ENCODE data around the gene PCDH9.

PCDH9 gene

GRCh38 chr13:67017276-67017675 is 212.9 kb downstream of the PCDH9 start:
- DNase-seq, result no peak

- no peak for DNase-seq
Observed at GRCh38 chr13:67015976-67016600, 214.0 kb downstream of the PCDH9 start.

GRCh38 chr13:67014399-67014798 is 215.7 kb downstream of the PCDH9 start:
- no peak for DNase-seq

GRCh38 chr13:67013709-67014108 is 216.4 kb downstream of the PCDH9 start:
- DNase-seq, result no peak

GRCh38 chr13:67008075-67008668 is 222.0 kb downstream of the PCDH9 start:
- DNase-seq, result no peak

- no peak for DNase-seq
Observed at GRCh38 chr13:67004511-67004910, 225.6 kb downstream of the PCDH9 start.

- DNase-seq, result no peak
Observed at GRCh38 chr13:67003743-67004142, 226.4 kb downstream of the PCDH9 start.

- no peak for DNase-seq
Observed at GRCh38 chr13:67001363-67001762, 228.8 kb downstream of the PCDH9 start.

- DNase-seq, result no peak
Observed at GRCh38 chr13:66996503-66996902, 233.6 kb downstream of the PCDH9 start.

- DNase-seq, result no peak
Observed at GRCh38 chr13:66995203-66995611, 234.9 kb downstream of the PCDH9 start.

- no peak for DNase-seq
Observed at GRCh38 chr13:66994517-66995202, 235.5 kb downstream of the PCDH9 start.

GRCh38 chr13:66994097-66994496 is 236.0 kb downstream of the PCDH9 start:
- DNase-seq, result peak; percentile 38

GRCh38 chr13:66992719-66993118 is 237.4 kb downstream of the PCDH9 start:
- DNase-seq, result no peak

GRCh38 chr13:66992183-66992582 is 238.0 kb downstream of the PCDH9 start:
- DNase-seq, result no peak

- no peak for DNase-seq
Observed at GRCh38 chr13:66984241-66984640, 245.9 kb downstream of the PCDH9 start.

GRCh38 chr13:66981912-66982311 is 248.2 kb downstream of the PCDH9 start:
- no peak for DNase-seq

- DNase-seq, result no peak
Observed at GRCh38 chr13:66977161-66977560, 253.0 kb downstream of the PCDH9 start.

- no peak for DNase-seq
Observed at GRCh38 chr13:66974889-66975288, 255.2 kb downstream of the PCDH9 start.

GRCh38 chr13:66974174-66974573 is 256.0 kb downstream of the PCDH9 start:
- DNase-seq, result no peak

- DNase-seq, result no peak
Observed at GRCh38 chr13:66972659-66973058, 257.5 kb downstream of the PCDH9 start.

GRCh38 chr13:66971004-66971403 is 259.1 kb downstream of the PCDH9 start:
- DNase-seq, result no peak

- no peak for DNase-seq
Observed at GRCh38 chr13:66969291-66969690, 260.8 kb downstream of the PCDH9 start.

GRCh38 chr13:66967811-66968597 is 262.1 kb downstream of the PCDH9 start:
- DNase-seq, result no peak

GRCh38 chr13:66965181-66965580 is 265.0 kb downstream of the PCDH9 start:
- no peak for DNase-seq
